Measurements from ENCODE around the gene GREB1L.

Gene GREB1L

GRCh38 chr18:21472741-21473140 is 230.7 kb downstream of the GREB1L start:
- in situ Hi-C loops (cut with HindIII; ENCODE audit: low sequenced_read_pairs), result no loop called here

- in situ Hi-C loops (cut with HindIII; ENCODE audit: low sequenced_read_pairs), result no loop called here
Measured at GRCh38 chr18:21474621-21475020, 232.6 kb downstream of the GREB1L start.

GRCh38 chr18:21479721-21480120 is 237.7 kb downstream of the GREB1L start:
- in situ Hi-C loops (cut with HindIII; ENCODE audit: low sequenced_read_pairs), result no loop called here

GRCh38 chr18:21481739-21482138 is 239.7 kb downstream of the GREB1L start:
- in situ Hi-C loops (cut with HindIII; ENCODE audit: low sequenced_read_pairs), result no loop called here

GRCh38 chr18:21483051-21483450 is 241.0 kb downstream of the GREB1L start:
- in situ Hi-C loops (cut with HindIII; ENCODE audit: low sequenced_read_pairs), result no loop called here

- in situ Hi-C loops (cut with HindIII; ENCODE audit: low sequenced_read_pairs), result no loop called here
Measured at GRCh38 chr18:21484851-21485636, 243.0 kb downstream of the GREB1L start.

GRCh38 chr18:21486905-21487437 is 244.9 kb downstream of the GREB1L start:
- in situ Hi-C loops (cut with HindIII; ENCODE audit: low sequenced_read_pairs), result no loop called here

DNA sequence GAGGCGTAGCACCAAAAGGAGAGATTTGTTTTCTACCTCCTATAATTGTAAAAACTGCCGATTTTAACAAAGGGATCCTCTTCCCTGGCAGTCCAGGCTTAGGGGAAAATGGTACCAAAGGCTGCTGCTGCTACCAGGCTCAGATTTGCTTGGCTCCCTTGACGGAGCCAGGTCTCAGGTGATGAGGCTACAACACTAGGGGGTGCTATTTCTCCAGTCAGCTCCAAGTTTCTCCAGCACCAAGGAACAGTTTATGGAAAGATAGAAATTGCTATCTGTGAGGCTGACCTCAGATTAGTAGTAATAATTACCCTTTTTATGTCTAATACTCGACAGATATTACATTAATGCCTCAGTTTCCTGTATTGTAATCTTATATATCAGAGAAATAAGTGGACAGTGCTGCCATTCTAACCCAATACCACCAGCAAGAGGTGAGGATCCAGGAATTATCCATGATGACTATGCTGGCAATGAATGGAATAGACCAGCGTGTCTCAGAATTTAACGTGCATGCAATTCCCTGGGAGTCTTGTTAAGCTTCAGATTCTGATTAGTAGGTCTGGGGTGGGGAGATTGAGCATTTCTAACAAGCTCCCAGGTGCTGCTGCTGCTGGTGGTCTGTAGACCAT is 247.2 kb downstream of the GREB1L start:
- in situ Hi-C loops (cut with HindIII; ENCODE audit: low sequenced_read_pairs), result no loop called here

- in situ Hi-C loops (cut with HindIII; ENCODE audit: low sequenced_read_pairs), result no loop called here
Measured at GRCh38 chr18:21489919-21490495, 248.0 kb downstream of the GREB1L start.

DNA sequence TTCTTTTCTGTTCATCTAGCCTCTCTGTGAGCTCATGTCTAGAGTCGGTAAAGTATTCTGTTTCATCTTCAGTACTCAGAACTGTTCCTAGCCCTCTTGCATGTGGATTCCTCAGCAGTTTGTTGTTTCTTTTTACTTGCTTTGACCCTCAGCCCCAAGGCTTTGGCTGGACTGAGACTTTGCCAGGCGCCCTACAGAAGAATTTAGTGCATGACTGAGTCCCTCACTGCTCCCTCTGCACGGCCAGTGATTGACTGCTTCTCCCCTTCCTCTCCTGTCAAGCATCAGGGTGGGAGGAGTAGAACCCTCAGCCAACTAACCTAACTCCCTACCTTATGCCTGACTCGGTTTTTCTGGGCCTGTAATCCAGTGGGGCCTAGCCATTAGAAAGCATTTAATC is 248.7 kb downstream of the GREB1L start:
- in situ Hi-C loops (cut with HindIII; ENCODE audit: low sequenced_read_pairs), result no loop called here

DNA sequence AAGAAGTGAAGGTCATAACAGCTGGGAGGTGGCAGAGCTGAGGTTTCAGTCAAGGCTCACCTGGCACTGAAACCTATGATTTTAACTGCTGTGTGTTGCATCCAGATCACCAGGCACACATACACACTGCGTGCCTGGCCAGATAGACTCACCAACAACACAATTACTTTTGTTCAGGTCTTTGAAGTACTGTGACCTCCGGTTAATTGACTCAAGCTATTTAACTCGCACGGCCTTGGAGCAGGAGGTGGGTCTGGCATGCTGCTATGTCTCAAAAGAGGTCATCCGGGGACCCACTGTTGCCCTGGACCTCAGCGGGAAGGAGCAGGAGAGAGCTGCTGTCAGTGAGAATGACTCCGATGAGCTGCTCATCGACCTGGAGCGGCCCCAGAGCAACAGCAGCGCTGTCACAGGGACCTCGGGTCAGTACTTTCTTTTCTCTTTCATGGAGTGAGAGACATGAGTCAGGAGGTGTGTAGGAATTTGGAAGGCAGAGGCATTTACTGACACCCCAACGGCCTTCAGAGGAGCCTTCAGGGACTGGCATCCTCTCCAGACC is 254.3 kb downstream of the GREB1L start:
- in situ Hi-C loops (cut with HindIII; ENCODE audit: low sequenced_read_pairs), result no loop called here

- in situ Hi-C loops (cut with HindIII; ENCODE audit: low sequenced_read_pairs), result no loop called here
Measured at GRCh38 chr18:21499997-21500396, 258.0 kb downstream of the GREB1L start.

DNA sequence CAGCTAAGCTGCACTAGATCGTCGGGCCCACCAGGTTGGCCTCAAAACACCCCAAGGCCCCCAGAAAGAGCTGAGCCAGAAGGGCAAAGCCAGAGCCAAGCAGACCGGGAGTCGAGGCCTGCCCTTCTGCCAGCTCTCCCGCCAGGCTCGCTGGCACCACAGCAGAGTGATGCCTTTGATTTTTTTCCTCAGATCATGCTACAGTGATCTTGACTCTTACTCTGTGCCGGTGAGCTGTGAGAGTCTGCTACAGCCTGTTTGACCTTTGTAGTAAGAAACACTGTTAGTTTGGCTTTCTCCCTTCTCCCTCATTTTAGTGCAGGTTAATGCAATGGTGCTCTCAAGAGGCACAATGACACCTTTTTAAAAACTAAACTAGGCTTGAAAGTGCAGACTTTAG is 260.6 kb downstream of the GREB1L start:
- in situ Hi-C loops (cut with HindIII; ENCODE audit: low sequenced_read_pairs), result no loop called here

GRCh38 chr18:21507913-21508701 is 266.1 kb downstream of the GREB1L start:
- in situ Hi-C loops (cut with HindIII; ENCODE audit: low sequenced_read_pairs), result no loop called here

- in situ Hi-C loops (cut with HindIII; ENCODE audit: low sequenced_read_pairs), result no loop called here
Measured at GRCh38 chr18:21509062-21509461, 267.0 kb downstream of the GREB1L start.

DNA sequence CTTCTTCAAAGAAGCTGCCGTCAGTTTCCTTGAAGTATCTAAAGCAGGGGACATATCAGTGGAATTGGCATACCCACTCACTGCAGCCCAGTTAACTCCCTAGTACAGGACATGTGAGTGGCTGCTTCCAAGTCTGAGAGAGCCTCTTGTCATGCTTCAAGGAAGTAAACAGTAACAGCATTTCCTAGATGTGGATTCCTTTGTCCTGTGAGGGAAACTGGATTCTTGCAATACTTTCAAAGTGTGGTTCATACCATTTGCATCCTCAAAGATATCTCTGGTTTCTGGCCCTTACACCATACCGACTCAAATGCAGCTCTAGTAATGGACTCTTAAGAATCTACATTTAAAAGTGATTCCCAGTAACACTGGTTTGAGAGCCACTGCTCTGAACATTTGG is 271.3 kb downstream of the GREB1L start:
- in situ Hi-C loops (cut with HindIII; ENCODE audit: low sequenced_read_pairs), result no loop called here

DNA sequence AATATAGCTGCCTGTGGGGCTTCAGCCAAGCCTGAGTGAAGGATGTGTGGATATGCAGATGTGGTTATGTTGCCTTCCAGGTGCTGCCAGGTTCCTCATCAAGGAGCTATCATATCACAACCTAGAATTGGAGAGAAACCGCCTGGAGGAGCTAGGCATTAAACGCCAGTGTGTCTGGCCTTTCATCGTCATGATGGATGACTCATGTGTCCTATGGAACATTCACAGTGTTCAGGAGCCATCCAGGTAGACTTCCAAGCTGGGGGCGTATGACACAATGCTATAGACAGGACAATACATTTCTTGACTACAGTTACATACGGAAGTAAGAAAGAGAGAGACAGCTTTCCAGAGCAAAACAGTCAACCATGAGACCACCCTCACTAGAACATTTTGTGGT is 271.7 kb downstream of the GREB1L start:
- in situ Hi-C loops (cut with HindIII; ENCODE audit: low sequenced_read_pairs), result no loop called here

DNA sequence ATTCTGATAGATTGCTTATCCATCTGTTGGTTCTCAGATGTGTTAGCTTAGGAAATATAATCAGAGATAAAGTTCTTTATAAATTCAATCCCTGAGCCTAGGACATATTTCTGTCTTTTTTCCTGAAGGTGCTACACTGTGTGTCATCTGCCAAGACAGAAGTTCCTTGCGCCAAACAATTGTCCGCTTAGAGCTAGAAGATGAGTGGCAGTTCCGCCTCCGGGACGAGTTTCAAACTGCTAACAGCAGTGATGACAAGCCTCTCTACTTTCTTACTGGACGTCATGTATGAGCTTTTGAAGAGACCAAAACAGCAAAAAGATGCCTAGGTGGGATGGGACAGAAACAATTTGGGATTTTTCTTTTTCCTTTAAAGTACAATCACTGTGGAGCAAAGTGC is 280.5 kb downstream of the GREB1L start:
- in situ Hi-C loops (cut with HindIII; ENCODE audit: low sequenced_read_pairs), result no loop called here

- in situ Hi-C loops (cut with HindIII; ENCODE audit: low sequenced_read_pairs), result no loop called here
Measured at GRCh38 chr18:21525916-21526315, 283.9 kb downstream of the GREB1L start.

- in situ Hi-C loops (cut with HindIII; ENCODE audit: low sequenced_read_pairs), result no loop called here
Measured at GRCh38 chr18:21526463-21526862, 284.4 kb downstream of the GREB1L start.

DNA sequence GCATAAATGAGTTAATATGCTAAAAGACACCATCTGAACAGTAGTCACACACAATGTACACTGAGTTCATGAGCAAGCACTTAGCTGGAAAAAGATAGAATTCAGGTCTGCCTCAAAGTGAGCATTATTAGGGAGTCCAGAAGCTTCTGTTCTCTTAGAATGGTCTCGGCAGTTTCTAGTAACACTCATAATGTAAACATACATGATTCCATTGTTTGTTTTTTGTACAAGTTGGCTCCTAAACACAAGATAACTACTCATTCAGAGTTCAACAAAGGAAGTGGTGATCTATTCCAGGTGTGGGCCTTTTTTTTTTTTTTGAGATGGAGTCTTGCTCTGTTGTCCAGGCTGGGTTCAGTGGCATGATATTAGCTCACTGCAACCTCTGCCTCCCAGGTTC is 292.3 kb downstream of the GREB1L start:
- in situ Hi-C loops (cut with HindIII; ENCODE audit: low sequenced_read_pairs), result no loop called here
